PC-9 (cell line): ENCODE measurements around the gene SRSF2. TPM values are rescaled to one million over a fixed set of nuclear protein-coding genes. Genes with fewer than 3 reads are reported as not detected.

Experiments
- BruUV-seq: library from RNA; stranded (reverse); fragments of 400-500 nt; replicated peaks from 2 replicates; lab custom pipeline; 2021; lab: Mats Ljungman, UMichigan
- CTCF ChIA-PET: fragments of 300-600 bp; sonication (Branson Sonifier 250); formaldehyde crosslinking; loops from one replicate; lab custom pipeline; 2022; ENCODE audit warnings: antibody characterized with exemption; lab: Charles Lee
- POLR2A ChIA-PET: fragments of 300-600 bp; sonication (Branson Sonifier 250); formaldehyde crosslinking; loops from one replicate; lab custom pipeline; 2022; ENCODE audit warnings: antibody characterized with exemption; ENCODE audit not compliant: unreplicated experiment; lab: Charles Lee
- DNase-seq, 2 experiments: peaks; one replicate each; pipeline versions ENCODE4 v3.0.0 to v3.0.0-alpha.2; 2015 to 2022; ENCODE audit warnings: mixed read lengths in 1 of 2
- H2AFZ ChIP-seq: fragments of 200-600 bp; sonication (generic); 2 replicates; pipeline ENCODE4 v1.8.1; 2017; ENCODE audit warnings: antibody characterized with exemption
- H3F3A ChIP-seq: fragments of 200-600 bp; sonication (generic); 2 replicates; pipeline ENCODE4 v1.8.1; 2017; ENCODE audit warnings: antibody characterized with exemption, mild to moderate bottlenecking, low read depth; ENCODE audit not compliant: insufficient read depth
- H3K27ac ChIP-seq: fragments of 200-600 bp; sonication (generic); 2 replicates; pipeline ENCODE4 v1.6.1; 2016; ENCODE audit warnings: mixed run types
- H3K27me3 ChIP-seq: fragments of 200-600 bp; sonication (generic); 2 replicates; pipeline ENCODE4 v1.6.1; 2016; ENCODE audit warnings: low read depth, mixed run types; ENCODE audit not compliant: insufficient read depth
- H3K36me3 ChIP-seq: fragments of 200-600 bp; sonication (generic); 2 replicates; pipeline ENCODE4 v1.6.1; 2016; ENCODE audit warnings: low read depth, mixed run types
- H3K4me1 ChIP-seq: fragments of 200-600 bp; sonication (generic); replicated peaks from 2 replicates; pipeline ENCODE4 v1.6.1; 2016; ENCODE audit warnings: mixed run types; ENCODE audit not compliant: insufficient read depth
- H3K4me2 ChIP-seq: fragments of 200-600 bp; sonication (generic); 2 replicates; pipeline ENCODE4 v1.6.1; 2017; ENCODE audit warnings: mixed run types
- H3K4me3 ChIP-seq: fragments of 200-600 bp; sonication (generic); 2 replicates; pipeline ENCODE4 v1.6.1; 2016; ENCODE audit warnings: mixed run types
- H3K79me2 ChIP-seq: fragments of 200-600 bp; sonication (generic); 2 replicates; pipeline ENCODE4 v1.6.1; 2017; ENCODE audit warnings: low read depth, mixed run types
- H3K9me2 ChIP-seq: fragments of 200-600 bp; sonication (generic); 2 replicates; pipeline ENCODE4 v1.8.1; 2017; ENCODE audit warnings: mild to moderate bottlenecking; ENCODE audit not compliant: insufficient read depth
- H3K9me3 ChIP-seq: fragments of 200-600 bp; sonication (generic); 2 replicates; pipeline ENCODE4 v1.8.1; 2016; ENCODE audit warnings: low read depth; ENCODE audit not compliant: insufficient read depth
- H4K20me1 ChIP-seq: fragments of 200-600 bp; sonication (generic); 2 replicates; pipeline ENCODE4 v1.8.1; 2017; ENCODE audit not compliant: insufficient read depth
- CTCF ChIP-seq: fragments of 200-600 bp; sonication (generic); conservative IDR thresholded peaks from 2 replicates; pipeline ENCODE4 v1.6.1; 2017; ENCODE audit warnings: mixed run types, antibody characterized with exemption, mild to moderate bottlenecking, moderate library complexity
- EZH2 ChIP-seq: fragments of 200-600 bp; sonication (generic); IDR thresholded peaks from 2 replicates; pipeline ENCODE4 v1.8.0; 2017; ENCODE audit warnings: antibody characterized with exemption, low read depth
- intact Hi-C: fragments of 100-400 bp; cut with micrococcal nuclease; formaldehyde crosslinking; loops from one replicate; pipeline ENCODE4 v1.10.0; 2022; ENCODE audit not compliant: unreplicated experiment
- total RNA-seq: library from RNA; stranded (reverse); gene quantifications from 2 replicates; pipeline ENCODE4 v1.2.3, GENCODE V29; 2021

The SRSF2 gene
- total RNA-seq, 1 experiment from 2014 or later = 186 TPM

GRCh38 chr17:76727745-76728456 is 9.2 kb downstream of the SRSF2 start:
- ChIA-PET CTCF (interaction anchor here (0.6 kb wide), 2 partner anchors 161 to 1553 kb away, joined by 4 to 13 read pairs; no protein-coding TSS in a partner anchor), POLR2A (no interaction called here)
- Histone ChIP-seq H4K20me1 (peaks cover 15% of the 10 kb centered on the region; the same call in 1 of the 2 replicates), H3K9me2 (no peaks in the 10 kb centered on the region), H3K36me3 (peaks cover 11% of the 10 kb centered on the region; the same call in 1 of the 2 replicates), H3K79me2 (peaks cover 82% of the 10 kb centered on the region), H3K4me1 (peaks cover 12% of the 10 kb centered on the region), H3F3A (peaks cover 26% of the 10 kb centered on the region), H3K4me3 (peak overlapping the region; percentile 78), H3K9me3 (no peaks in the 10 kb centered on the region), H3K4me2 (peak overlapping the region; percentile 84), H2AFZ (no peak overlapping the region), H3K27ac (no peak overlapping the region; the same call in 1 of the 2 replicates), H3K27me3 (no peaks in the 10 kb centered on the region)
- BruUV-seq = no TSS peak
- intact Hi-C loops = loop anchor here (5.0 kb wide), 2 partner anchors 171 to 339 kb away; no protein-coding TSS in a partner anchor
- no peak for DNase-seq
- TF ChIP-seq EZH2 = no peak
- TF ChIP-seq CTCF = no peak

GRCh38 chr17:76726776-76727718 is 10.1 kb downstream of the SRSF2 start, which contains the start of gene METTL23:
Gene METTL23 (plus strand): TSS chr17:76726839. CDS start chr17:76729711, 2,872 bp downstream.
- CTCF ChIA-PET = interaction anchor here (0.6 kb wide), 2 partner anchors 559 to 1552 kb away, joined by 3 to 4 read pairs; no protein-coding TSS in a partner anchor
- no peaks in the 10 kb centered on the region for H3K9me2 ChIP-seq
- H3K27me3 ChIP-seq = no peaks in the 10 kb centered on the region
- no peaks in the 10 kb centered on the region for H3K9me3 ChIP-seq
- peak within 1 kb of the TSS; percentile 91 for H2AFZ ChIP-seq
- H3F3A ChIP-seq = peaks cover 17% of the 10 kb centered on the region; the same call in 1 of the 2 replicates
- POLR2A ChIA-PET = interaction anchor here (0.5 to 0.6 kb wide), 2 partner anchors 363 to 748 kb away, joined by 3 to 12 read pairs; partner anchors contain the start of gene ACOX1
- H3K4me1 ChIP-seq = peaks cover 12% of the 10 kb centered on the region
- 0 out of 2 replicates have a peak, but pooled peaks cover 6% of the 10 kb centered on the region for H3K36me3 ChIP-seq
- peak in 1 of 2 experiments; percentile 70 for DNase-seq
- H3K4me3 ChIP-seq = peak within 1 kb of the TSS; percentile 78
- peaks cover 75% of the 10 kb centered on the region for H3K79me2 ChIP-seq
- H3K27ac ChIP-seq = peak within 1 kb of the TSS; percentile 81
- H3K4me2 ChIP-seq = peak within 1 kb of the TSS; percentile 87
- intact Hi-C loops = loop anchor here (5.0 kb wide), 2 partner anchors 170 to 340 kb away; no protein-coding TSS in a partner anchor
- H4K20me1 ChIP-seq = peaks cover 8% of the 10 kb centered on the region; the same call in 1 of the 2 replicates
- TF ChIP-seq EZH2 (no peak), CTCF (peak; percentile 68; the same call in 1 of the 2 replicates)
- BruUV-seq = TSS peak; percentile 71
